GM11168 (cell line): ENCODE results near the gene PPARA.

Experiments
- in situ Hi-C: fragments of 300-500 bp; cut with MboI; formaldehyde crosslinking; loops from one replicate; pipeline ENCODE4 v1.12.0; 2022; ENCODE audit warnings: low sequenced_read_pairs; ENCODE audit not compliant: unreplicated experiment

The PPARA gene

DNA sequence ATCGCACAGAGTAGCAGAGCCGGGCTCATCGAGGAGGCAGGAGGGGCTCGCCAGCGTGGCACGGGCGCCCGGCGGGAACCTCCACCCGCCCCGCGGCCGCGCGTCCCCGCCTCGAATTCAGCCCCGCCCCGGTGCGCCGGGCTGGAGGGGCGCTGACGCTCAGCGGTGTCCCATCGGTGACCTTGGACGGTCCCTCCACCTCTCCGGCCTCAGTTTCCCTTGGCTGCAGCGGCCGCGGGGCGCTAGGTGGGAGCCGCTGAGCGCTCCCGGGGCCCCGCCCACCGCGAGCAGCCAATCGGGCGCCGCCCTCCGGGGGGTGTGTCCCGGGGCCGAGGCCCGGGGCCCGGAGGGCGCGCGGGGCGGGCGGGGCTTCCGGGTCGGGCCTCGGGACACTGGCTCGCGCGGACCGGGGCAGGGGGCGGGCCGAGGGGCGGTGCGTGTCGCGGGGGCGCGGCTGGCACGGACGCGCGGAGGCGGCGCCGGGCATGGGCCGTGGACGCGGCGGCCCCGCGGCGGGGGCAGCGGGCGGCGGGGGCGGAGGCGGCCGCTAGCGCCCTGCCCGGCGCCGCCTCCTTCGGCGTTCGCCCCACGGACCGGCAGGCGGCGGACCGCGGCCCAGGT is at the start of gene PPARA:
Gene PPARA (plus strand): TSS at position 493 of the 621 bp plus-strand sequence. CDS start 47,858 bp downstream, outside the sequence.
- in situ Hi-C loops, result no loop called here

DNA sequence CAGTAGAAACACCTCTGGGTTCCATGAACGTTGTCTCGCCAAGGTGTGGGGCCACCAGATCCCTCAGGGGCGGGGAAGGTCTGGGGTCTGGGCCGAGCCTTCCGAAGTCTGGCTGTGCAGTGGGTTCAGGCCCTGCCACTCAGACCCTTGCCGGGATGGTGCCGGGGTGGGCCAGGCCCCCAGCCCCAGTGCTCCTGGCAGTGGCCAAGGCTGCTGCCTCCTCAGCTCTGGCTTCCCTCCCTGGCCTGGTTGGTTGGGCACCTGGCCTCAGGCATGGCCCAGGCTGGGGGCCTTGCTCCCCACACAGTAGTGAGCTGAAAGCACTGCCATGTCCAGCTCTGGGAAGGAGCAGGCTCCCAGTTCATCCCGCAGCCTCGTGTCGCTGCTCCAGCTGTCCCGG is 48.2 kb upstream of the PPARA start:
- in situ Hi-C loops, result no loop called here

DNA sequence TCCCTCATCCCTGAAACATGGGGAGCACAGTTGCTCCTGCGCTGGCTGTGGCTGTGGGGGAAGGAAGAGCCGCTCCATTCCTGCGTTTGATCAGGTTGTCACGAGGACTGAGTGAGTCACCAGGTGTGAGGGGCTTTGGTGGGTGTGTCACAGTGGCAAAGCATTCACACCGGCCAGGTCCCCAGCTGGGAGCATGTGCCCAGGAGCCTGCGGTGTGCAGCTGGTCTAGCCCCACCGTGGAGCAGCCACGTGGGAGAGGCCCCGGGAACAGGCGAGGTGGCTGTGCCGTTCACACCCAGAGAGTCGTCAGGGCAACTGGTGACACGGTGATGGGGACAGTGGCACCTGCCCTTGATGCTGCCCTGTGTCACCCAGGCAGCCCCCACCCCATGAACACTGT is 47.6 kb upstream of the PPARA start:
- in situ Hi-C loops, result no loop called here

DNA sequence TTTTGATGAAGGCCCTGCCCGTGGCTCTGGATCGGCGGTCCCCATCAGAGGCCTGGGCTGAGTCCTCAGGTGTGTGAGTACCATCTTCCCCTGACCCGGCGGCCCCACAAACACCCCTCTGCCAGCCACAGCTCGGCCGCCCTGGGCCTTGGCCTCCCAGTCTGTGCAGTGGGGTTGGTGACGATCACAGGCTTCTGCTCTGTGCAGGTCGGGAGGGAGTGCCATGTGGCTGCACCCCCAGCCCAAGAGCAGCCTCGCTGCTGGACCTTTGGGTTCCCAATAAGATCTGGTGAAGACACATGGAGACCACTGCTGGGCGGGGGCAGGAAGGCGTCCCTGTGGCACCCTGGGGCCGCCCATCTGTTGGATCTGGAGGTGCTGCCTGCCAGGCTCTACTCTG is 47.1 kb upstream of the PPARA start:
- in situ Hi-C loops, result no loop called here

DNA sequence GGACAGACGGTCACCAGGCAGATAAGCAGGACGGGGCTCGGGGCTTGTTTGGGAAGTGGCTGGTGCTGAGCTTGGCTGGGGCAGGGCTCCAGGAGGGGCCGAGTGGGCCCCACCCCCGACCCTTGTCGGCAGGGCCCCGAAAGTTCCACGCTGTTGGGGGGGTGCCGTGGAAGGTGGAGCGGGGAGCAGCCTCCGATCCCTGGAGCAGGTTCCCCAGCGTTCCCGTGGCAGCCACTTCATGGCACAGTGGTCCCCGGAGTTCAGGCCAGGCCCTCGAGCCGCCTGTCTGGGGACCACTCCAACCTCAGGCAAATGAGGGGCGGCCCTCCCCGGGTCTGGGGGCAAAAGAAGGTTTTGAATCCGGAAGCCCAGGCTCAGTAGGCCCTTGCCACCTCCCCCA is 46.7 kb upstream of the PPARA start:
- in situ Hi-C loops, result no loop called here

DNA sequence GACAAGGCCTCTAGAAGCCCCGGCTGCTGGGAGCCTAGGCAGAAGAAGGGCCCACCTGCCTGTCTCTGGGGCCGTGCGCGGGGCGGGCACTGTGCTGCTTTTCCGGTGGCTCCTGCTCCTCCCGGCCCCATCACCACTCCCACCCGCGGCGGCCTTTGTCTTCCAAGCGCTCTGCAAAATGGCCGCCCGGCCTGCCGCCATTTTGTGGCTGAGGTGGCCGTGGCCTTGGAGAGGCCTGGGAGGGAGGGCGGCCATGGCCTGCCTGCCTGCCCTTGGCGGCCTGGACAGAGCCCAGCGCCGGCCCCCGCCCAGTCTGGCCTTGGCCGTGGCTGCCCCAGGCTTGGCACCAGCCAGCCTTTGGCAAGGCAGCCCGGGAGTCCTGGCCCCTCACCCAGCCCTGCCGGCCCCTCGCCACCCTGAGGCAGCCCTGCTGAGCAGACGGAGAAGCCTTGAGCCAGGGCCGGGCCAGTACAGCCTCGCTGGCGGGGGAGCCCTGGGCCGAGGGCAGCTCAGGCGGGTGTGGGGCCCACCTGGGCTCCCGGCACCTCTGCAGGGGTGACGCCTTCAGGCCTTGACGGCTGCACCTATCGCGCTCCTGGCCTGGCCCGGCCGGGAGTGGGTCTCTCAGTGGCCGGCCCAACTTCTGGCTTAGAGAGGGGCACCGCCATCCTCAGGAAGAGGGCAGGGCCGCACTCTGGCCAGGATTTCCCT is 46.0 kb upstream of the PPARA start:
- in situ Hi-C loops, result no loop called here

DNA sequence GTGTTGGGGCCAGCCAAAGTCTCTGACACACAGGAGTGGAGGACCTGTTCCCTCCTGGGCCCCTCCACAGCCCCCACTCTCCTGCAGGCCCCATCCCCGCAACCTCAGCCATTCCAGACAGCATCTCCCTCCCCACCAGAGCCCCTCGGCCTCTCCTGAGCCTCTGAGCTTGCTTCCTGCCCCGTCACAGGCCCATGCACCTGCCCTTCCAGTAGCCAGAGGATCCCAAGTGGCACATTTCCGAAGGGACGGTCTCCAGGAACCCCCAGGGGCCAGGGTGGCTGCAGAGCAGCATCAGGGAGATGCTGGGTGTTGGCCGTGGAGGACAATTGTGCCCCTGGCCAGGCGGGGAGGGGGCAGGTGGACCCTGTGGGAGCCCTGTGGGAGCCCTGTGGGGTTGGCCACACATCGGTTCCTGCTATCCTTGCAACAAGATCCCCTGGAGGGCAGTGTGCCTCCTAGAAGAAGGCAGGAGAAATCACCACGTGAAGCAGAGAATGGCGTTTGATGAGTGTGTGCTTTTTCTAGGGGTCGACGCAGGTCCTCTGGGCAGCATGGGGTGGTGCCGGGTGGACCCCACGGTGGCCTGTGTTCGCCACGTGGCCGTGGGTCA is 45.3 kb upstream of the PPARA start:
- in situ Hi-C loops, result no loop called here

DNA sequence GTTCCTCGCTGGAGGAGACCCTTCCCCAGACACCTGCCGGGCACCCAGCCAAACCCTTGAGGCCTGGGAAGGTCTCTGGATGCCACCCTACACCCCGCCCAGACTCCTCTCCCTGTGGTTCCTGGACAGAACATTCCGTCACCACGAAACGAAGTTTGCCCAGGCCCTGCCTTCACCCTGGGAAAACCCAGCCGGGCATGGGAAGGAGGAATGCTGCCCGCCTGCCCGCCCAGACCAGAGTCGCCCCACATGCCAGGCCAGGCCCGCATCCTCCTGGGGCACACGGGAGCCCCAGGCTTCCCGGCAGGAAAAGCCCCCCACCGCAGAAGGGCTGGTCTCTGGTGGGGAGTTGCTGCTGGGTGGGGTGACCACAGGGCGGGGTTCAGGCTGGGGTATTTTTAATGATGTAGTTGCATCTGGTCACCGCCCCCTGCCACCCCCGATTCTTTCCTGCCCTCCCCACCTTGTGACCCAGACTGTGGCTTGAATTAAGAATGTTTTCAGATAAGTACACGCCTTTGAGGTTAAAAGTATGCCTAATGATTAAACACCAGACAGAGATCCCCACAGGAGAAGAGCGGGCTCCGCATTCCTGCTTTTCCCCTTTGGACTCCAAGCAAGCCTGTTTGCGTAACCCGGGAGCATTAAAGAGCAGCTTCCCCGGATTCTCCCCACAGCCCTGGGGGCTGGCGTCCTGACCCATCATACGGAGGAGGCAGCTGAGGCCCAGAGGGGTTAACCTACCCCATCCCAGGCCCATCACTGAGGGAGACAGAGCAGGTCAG is 44.6 kb upstream of the PPARA start:
- in situ Hi-C loops, result no loop called here

DNA sequence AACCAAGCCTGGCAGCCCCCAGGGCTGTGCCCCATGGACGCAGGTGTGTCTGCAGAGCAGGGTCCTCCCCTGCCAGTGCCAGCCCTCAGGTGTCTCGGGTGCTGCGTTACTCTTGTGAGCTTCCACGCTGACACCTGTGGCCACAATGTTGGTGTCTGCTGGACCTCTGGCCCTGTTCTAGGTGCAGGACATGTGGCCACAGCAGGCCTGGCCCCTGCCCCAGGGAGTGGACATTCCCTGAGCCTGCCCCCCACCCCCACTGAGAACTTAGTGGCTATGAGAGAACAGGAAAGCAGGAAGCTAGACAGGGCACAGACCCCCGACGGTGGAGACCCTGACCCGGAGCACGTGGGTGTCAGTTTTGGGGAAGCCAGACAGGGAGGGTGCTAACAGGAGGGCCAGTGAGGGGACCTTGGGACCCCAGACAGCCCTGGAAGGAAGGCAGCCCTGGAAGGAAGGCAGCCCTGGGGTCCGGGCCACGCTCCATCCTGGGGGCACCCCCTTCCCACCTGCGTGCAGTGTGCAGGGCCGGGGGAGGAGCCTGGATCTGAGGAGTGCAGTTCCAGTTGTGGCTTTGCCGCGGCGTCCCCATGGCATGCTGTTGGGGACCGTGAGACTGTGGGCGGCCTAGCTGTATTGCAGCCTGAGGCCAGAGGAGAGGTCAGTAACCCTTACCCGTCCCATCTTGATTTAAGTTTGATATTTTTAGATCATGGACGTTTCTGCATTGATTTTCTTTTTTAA is 43.9 kb upstream of the PPARA start:
- in situ Hi-C loops, result no loop called here

DNA sequence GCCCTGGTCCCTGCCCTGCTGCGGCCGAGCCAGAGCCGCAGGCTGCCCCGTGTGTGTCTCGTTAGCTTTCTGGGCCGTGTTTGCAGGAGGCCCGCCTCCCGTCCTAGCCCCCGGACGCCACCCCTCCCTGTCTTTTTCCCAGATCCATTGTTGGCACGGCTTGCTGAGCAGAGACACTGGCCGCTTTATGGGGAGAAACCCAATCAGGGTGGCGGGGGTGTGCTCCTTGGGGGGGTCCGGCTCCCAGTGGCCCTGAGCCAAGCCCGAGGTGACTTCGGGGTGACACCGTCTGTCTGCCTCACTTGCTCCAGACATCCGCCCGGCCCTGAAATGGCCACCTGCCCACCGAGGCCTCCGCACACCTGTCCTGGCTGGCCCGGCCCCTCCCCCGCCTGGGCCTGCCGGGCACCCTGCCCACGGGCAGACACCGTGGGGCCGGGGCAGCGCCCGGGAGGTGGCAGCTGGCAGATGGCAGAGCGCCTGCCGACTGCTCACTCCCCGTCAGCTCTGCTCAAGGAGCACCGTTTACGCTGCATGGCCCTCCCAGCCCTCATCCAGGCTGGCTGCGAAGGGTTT is 43.1 kb upstream of the PPARA start:
- in situ Hi-C loops, result no loop called here

DNA sequence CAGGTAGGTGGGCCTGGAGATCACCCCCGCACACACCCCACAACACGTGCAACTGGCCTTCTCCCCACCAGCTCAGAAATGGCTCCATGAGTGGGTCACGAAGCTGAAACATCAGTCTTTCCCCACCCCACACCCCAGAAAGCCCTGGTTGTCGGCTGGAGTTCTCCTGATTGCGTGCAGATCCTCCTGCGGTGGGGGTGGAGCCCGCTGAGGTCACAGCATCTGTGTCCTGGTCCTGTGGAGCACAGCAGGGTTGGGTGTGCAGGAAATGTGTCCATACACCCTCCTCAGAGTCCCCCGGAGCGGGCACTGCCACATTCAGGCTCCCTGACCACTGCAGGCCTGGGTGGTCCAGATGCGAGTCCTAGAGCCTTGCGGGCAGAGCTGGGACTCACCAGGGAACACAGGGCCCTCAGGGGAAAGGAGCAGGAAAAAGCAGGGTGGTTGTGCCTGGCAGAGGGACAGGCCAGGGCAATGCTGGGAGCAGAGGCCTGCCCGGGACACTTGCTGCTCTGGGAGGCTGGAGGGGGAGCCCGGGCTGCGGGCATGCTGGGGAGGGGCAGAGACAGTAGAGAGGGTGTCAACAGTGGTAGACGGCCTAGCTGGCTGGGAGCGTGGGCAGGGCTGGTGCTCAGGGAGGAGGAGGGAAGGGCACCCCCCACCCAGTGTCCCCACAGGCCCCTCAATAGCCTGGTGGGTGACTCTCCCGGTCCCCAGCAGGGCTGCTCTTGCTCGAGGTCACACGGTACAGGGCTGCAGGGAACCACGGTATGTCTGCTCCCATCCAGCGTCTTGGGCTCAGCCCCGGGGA is 42.4 kb upstream of the PPARA start:
- in situ Hi-C loops, result no loop called here

DNA sequence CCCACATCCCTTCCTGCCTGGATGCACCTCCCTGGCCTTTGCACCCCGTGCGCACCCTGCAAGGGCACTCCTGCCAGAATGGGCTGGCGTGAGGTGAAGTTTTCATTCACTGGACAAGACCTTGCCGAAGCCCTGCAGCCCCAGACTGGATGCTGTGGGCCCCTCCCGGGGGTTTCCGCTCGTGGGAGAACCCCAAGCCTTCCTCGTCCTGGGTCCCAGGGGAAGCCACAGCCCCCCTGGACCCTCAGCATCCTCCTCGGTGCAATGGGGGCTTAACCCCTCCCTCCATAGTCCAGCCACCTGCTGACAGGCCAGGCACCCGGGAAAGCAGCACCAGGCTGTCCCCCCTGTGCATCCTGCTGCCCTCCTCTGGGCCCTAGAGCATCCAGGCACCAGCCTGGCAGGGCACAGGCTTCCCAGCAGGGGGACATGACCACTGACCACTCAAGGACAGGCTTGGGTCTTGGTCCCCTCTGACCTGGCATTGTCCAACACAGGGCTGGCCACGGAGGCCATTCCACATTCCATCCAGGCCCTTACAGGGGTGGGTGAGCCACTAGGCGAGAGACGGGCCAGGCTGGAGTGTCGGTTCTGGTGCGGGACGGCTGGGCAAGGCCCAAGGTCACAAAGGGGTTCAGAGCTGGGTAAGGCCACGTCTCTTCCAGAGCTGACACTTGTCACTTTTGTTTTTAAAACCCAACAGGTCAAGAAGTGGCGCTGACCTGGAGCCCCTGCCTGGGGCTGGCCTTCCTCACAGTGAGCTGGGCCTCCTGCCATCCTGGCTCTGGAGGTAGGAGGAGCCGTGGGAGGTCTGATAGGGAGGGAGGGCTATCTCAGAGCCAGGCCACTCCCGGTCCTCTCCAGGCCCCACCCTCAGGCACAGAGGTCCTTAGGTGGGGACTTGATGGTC is 41.5 kb upstream of the PPARA start:
- in situ Hi-C loops, result no loop called here

DNA sequence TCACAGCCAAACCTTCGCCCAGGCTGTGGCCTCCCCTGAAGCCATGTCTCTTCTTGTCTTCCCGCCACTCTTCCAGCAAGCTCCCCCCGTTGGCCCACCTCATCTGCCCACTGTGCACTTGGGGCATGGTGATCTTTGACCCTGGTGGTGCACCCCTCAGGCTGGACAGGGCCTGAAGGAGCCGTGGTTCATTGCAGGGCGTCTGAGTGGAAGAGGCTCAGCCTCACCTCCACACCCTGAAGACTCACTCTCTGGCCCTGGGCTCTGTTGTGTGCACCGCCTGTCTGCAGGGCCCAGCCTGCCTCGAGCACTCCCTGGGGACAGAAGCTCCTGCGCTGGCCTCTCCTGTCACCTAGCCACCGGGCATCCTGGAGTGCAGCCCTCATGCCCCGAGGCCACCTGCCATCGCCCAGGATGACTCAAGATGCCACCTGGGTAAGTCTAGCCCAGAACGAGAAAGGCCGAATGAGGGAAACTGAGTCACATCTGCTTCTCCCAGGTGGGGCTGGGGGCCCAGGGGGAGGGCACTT is 40.8 kb upstream of the PPARA start:
- in situ Hi-C loops, result no loop called here

DNA sequence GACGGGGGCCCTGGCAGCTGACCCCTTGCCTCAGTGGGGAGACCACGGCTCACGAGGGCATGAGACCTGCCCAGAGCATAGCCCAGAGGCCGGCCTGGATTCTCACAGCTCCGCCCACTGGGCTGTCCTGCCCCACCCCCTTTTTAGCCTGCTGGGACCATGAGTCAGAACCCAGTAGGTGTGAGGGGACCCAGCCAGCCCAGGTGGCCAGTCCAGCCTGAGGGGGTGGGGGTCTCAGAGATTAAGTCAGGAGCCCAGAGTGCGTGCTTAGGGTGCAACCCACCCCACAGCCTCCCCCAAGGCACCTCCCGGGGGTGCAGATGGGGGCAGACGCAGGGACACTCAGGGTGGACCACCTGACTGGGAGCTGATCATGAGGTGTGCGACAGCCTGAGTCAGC is 40.1 kb upstream of the PPARA start:
- in situ Hi-C loops, result no loop called here

DNA sequence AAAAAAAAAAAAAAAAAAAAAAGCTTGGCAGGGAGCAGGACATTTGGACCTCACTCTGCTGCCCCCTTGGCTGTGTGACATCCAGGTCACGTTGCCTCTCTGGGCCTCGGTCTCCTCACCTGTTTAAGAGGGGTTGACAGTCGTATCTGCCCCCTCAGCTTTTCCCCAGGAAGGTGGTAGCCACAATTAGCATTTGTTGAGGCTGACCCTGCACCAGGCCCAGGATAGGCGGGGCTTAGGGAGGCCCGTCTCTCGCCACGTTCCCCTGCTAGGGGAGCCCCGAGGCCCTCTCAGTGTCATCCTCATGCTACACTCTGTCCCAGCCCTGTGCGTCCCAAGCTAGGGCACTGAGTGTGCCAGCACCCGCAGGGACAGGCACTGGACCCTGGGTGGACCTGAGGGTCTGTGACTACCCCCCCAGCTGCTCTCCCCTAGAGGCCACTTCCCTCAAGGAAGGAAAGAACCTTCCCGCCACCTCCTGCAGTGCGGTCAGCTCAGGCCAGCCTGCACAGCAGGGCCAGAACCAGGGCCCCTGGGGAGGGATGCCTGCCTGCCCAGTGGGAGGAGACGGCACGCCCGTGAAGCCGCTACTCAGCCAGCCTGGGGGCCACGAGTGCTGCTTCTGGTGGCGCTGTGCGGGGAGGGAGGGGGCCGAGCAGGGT is 38.5 kb upstream of the PPARA start:
- in situ Hi-C loops, result no loop called here

DNA sequence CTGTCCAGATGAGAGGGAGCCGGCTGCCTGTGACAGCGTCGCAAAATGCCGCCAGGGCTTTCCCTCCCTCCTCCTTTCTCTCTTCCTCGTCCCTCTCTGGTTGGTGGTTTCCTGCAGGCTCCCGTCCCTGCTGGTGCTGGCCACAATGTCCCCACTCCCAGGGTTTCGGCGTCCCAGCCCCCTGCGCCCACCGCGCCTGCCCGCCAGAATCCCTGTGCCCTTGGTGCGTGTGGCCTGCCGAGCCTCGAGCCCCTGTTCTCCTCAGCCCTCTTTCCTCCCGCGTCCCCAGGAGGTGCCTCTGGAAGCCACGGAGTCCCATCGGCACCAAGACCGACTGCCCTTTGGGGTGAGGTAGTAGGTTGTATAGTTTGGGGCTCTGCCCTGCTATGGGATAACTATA is 37.9 kb upstream of the PPARA start:
- in situ Hi-C loops, result no loop called here

DNA sequence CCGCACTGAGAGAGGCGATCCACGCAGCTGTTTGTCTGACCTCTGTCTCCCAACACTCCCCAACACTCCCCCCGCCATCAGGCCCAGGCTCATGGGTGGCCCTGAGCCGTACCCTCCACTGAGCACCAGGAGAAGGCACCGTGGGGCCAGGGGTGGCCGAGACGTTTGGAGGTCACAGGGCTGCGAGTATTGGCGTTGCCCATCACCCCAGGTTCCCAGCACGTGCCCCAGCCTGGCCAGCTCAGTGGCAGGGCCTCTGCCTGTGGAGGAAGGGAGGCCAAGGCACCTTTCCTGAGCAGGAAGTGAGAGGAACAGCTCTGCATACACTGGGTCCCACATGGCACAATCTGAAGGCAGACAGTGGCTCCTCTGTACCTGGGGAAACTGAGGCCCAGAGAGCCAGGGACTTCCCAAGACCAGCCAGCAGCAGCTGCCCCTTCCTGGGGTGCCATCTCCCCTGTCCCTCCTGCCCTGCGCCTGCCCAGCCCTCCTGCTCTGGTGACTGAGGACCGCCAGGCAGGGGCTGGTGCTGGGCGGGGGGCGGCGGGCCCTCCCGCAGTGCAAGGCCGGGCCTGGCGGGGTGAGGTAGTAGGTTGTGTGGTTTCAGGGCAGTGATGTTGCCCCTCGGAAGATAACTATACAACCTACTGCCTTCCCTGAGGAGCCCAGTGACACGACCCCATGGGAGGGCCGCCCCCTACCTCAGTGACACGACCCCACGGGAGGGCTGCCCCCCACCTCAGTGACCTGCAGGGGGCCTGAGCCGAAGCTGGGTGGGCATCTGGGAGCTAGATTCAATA is 37.0 kb upstream of the PPARA start:
- in situ Hi-C loops, result no loop called here
